HepG2 (cell line): Measurements from ENCODE around the gene WASHC2C. TPM values are rescaled to one million over a fixed set of nuclear protein-coding genes. Genes with fewer than 3 reads are reported as not detected.
A peak's percentile ranks its signal among the peaks of the same experiment; 100 is the strongest.
"Not testable (repeated sequence)": the region's sequence is repeated elsewhere in the genome, so short reads cannot be mapped to it uniquely, and the experiment has no call there.

ENCODE experiments used
- ATAC-seq: fragments of 200-7000 bp; cut with Tn5 transposase; 3 replicates; pipeline ENCODE4 v1.9.1; 2020; ENCODE audit warnings: mild to moderate bottlenecking, moderate library complexity
- BruUV-seq: library from RNA; stranded (reverse); fragments of 400-500 nt; replicated peaks from 2 replicates; lab custom pipeline; 2021; lab: Mats Ljungman, UMichigan
- CTCF ChIA-PET: fragments of 300-600 bp; formaldehyde crosslinking; extraction: SDS; loops from one replicate; lab custom pipeline; 2021; ENCODE audit warnings: low total read pairs, inconsistent platforms, low intra/inter-chr PET ratio; lab: Yijun Ruan, JAX
- POLR2A ChIA-PET: fragments of 350-600 bp; sonication (Branson Sonifier 250); formaldehyde crosslinking; loops from one replicate; lab custom pipeline; 2020; ENCODE audit warnings: antibody characterized with exemption, inconsistent platforms; lab: Yijun Ruan, JAX
- DNase-seq: peaks from one replicate; pipeline ENCODE4 v3.0.0-alpha.2; 2015; ENCODE audit warnings: low spot score
- FAIRE-seq: peaks from 3 replicates; lab custom pipeline; 2011; peaks lifted over from hg19 to GRCh38; lab: Jason Lieb, UNC
- H2AFZ ChIP-seq: one replicate; pipeline ENCODE4 v1.6.1; 2011; ENCODE audit warnings: low read length, inconsistent platforms
- H3K27ac ChIP-seq: fragments of 300-600 bp; 3 replicates; pipeline ENCODE4 v1.8.0; 2011; ENCODE audit warnings: mixed run types, mild to moderate bottlenecking, mixed read lengths, low read length, inconsistent platforms; ENCODE audit not compliant: insufficient read depth; ENCODE audit errors: extremely low read length
- H3K27me3 ChIP-seq, 2 experiments: fragments of 200-600 bp in 1 of 2; 2 replicates in 1 of 2; 3 replicates in 1 of 2; pipeline versions ENCODE4 v1.6.0 to v1.8.0; 2011; ENCODE audit warnings: low read length in 2 of 2, mild to moderate bottlenecking in 2 of 2, moderate library complexity in 2 of 2, inconsistent platforms in 1 of 2; ENCODE audit not compliant: insufficient read depth in 2 of 2, control insufficient read depth in 1 of 2
- H3K36me3 ChIP-seq, 2 experiments: fragments of 200-600 bp in 1 of 2; replicated peaks in 1 of 2; 2 replicates in 1 of 2; 3 replicates in 1 of 2; pipeline versions ENCODE4 v1.5.1 to v1.8.0; 2011; ENCODE audit warnings: low read length in 2 of 2, inconsistent platforms in 1 of 2; ENCODE audit not compliant: insufficient read depth in 2 of 2, control insufficient read depth in 1 of 2
- H3K4me1 ChIP-seq: 2 replicates; pipeline ENCODE4 v1.5.1; 2012; ENCODE audit warnings: low read length, inconsistent platforms; ENCODE audit not compliant: insufficient read depth
- H3K4me2 ChIP-seq: 2 replicates; pipeline ENCODE4 v1.6.0; 2011; ENCODE audit warnings: low read depth, low read length, inconsistent platforms
- H3K4me3 ChIP-seq, 3 experiments: fragments of 200-600 bp in 1 of 3; sonication (generic), shearing (Covaris generic) in 1 of 3; replicated peaks in 1 of 3; 2 replicates each; pipeline ENCODE4 v1.5.1; 2011 to 2016; ENCODE audit warnings: low read length in 3 of 3, inconsistent platforms in 2 of 3, low read depth in 2 of 3, mild to moderate bottlenecking in 2 of 3, control low read depth in 1 of 3, mixed read lengths in 1 of 3; ENCODE audit not compliant: insufficient read depth in 1 of 3
- H3K79me2 ChIP-seq: one replicate; pipeline ENCODE4 v1.6.1; 2011; ENCODE audit warnings: low read length, inconsistent platforms; ENCODE audit not compliant: insufficient read depth
- H3K9ac ChIP-seq: 2 replicates; pipeline ENCODE4 v1.6.0; 2011; ENCODE audit warnings: mild to moderate bottlenecking, low read depth, low read length, inconsistent platforms; ENCODE audit not compliant: insufficient read depth
- H3K9me3 ChIP-seq: 2 replicates; pipeline ENCODE4 v1.5.1; 2012; ENCODE audit warnings: mild to moderate bottlenecking, low read length
- H4K20me1 ChIP-seq: 2 replicates; pipeline ENCODE4 v1.6.0; 2011; ENCODE audit warnings: inconsistent platforms, mild to moderate bottlenecking, low read length, moderate library complexity; ENCODE audit not compliant: insufficient read depth
- ELF3 ChIP-seq: IDR thresholded peaks from 2 replicates; pipeline ENCODE4 v1.6.1; 2016; ENCODE audit warnings: missing genetic modification reagents, missing compliant biosample characterization
- SOX13 ChIP-seq, 3 experiments: fragments of 450-650 bp in 1 of 3; sonication (generic) in 1 of 3; formaldehyde crosslinking in 1 of 3; IDR thresholded peaks in 2 of 3; conservative IDR thresholded peaks in 1 of 3; 2 replicates each; pipeline versions ENCODE4 v1.5.0 to v1.6.1; 2016 to 2020; ENCODE audit warnings: antibody characterized with exemption in 1 of 3, mild to moderate bottlenecking in 1 of 3, missing compliant biosample characterization in 1 of 3, missing genetic modification reagents in 1 of 3, moderate library complexity in 1 of 3
- SOX5 ChIP-seq: IDR thresholded peaks from 2 replicates; pipeline ENCODE4 v1.6.1; 2016; ENCODE audit warnings: borderline replicate concordance
- WGBS: methylation state at CpG from one replicate; pipeline ENCODE4 v1.1.6; 2017; ENCODE audit warnings: low lambda C conversion rate; 5-methylcytosine and 5-hydroxymethylcytosine counted together
- in situ Hi-C: cut with HindIII; loops from 2 replicates; pipeline ENCODE4 v1.10.0; 2017; ENCODE audit warnings: low pct_unique_long_range_greater_than_20kb; ENCODE audit not compliant: extremely low pct_ligation_motif_present
- intact Hi-C: fragments of 100-400 bp; cut with micrococcal nuclease; formaldehyde crosslinking; loops from one replicate; pipeline ENCODE4 v1.10.0; 2022; ENCODE audit not compliant: unreplicated experiment
- polyA plus RNA-seq, 8 experiments: library from polyadenylated mRNA; depleted of rRNA in 3 of 8; stranded (reverse) in 7 of 8; unstranded in 1 of 8; fragments of >200 nt; fragmentation: Illumina TruSeq in 4 of 8; extraction: Trizol in 4 of 8; gene quantifications; 2 replicates each; pipeline versions ENCODE4 v1.2.1 to v1.2.3, GENCODE V29; 2011 to 2016; ENCODE audit warnings: low read depth in 4 of 8, missing spikeins in 1 of 8, mixed read lengths in 1 of 8; ENCODE audit not compliant: insufficient read depth in 1 of 8
- total RNA-seq, 5 experiments: library from RNA; depleted of rRNA; stranded (reverse); fragments of >200 nt; fragmentation: Illumina TruSeq; extraction: Trizol; gene quantifications; 2 replicates each; pipeline ENCODE4 v1.2.3, GENCODE V29; 2016; ENCODE audit warnings: low read depth in 1 of 5
- TF ChIP-seq, protein P1 (sequence below): IDR thresholded peaks from 2 replicates; pipeline ENCODE4 v1.4.0; 2020; ENCODE audit warnings: mild to moderate bottlenecking, missing genetic modification reagents

WASHC2C gene
- total and polyA plus RNA-seq, 2 of the 13 experiments (the other 11 are each of a cell fraction or from before 2014, with no cell fraction given), result 17.8 to 20.8 TPM

DNA sequence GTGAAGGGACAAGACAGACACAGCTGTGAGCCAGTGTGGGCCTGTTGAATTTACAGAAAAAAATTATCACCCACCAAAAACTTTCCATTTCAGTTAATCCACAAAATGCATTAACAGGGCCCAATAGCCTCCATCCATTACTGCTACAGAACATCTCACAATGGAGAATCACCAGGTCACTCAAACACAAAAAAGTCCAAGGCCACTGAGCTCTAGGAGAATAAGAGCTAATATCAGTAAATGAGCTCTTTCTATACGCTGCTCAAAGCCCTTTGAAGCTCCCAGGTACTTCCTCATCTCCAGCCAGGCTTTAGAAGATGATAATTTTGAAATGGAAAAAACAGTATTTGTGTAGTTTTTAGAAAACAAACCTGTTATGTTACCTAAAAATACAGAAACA, 9.4 kb upstream of the WASHC2C start:
- H2AFZ ChIP-seq; H4K20me1 ChIP-seq; FAIRE-seq; H3K4me3 ChIP-seq; intact Hi-C loops; H3K9me3 ChIP-seq; BruUV-seq; H3K27ac ChIP-seq; H3K79me2 ChIP-seq; H3K9ac ChIP-seq; H3K27me3 ChIP-seq; CTCF ChIA-PET; in situ Hi-C loops; DNase-seq; H3K36me3 ChIP-seq; TF ChIP-seq SOX13 (IDR thresholded peaks at IDR 0.05): not testable (repeated sequence)
- TF ChIP-seq SOX13 (CRISPR knock-in tag; conservative IDR thresholded peaks at IDR 0.05 in 1 of 2, IDR thresholded peaks at IDR 0.05 in 1 of 2) (peak in 1 of 2 experiments; percentile 77; a peak in 2 of 4 replicates), ELF3 (0 out of 2 replicates have a peak, but pooled peaks have one; percentile 28), SOX5 (peak; percentile 53; the same call in 1 of the 2 replicates)
- TF ChIP-seq, protein P1, sequence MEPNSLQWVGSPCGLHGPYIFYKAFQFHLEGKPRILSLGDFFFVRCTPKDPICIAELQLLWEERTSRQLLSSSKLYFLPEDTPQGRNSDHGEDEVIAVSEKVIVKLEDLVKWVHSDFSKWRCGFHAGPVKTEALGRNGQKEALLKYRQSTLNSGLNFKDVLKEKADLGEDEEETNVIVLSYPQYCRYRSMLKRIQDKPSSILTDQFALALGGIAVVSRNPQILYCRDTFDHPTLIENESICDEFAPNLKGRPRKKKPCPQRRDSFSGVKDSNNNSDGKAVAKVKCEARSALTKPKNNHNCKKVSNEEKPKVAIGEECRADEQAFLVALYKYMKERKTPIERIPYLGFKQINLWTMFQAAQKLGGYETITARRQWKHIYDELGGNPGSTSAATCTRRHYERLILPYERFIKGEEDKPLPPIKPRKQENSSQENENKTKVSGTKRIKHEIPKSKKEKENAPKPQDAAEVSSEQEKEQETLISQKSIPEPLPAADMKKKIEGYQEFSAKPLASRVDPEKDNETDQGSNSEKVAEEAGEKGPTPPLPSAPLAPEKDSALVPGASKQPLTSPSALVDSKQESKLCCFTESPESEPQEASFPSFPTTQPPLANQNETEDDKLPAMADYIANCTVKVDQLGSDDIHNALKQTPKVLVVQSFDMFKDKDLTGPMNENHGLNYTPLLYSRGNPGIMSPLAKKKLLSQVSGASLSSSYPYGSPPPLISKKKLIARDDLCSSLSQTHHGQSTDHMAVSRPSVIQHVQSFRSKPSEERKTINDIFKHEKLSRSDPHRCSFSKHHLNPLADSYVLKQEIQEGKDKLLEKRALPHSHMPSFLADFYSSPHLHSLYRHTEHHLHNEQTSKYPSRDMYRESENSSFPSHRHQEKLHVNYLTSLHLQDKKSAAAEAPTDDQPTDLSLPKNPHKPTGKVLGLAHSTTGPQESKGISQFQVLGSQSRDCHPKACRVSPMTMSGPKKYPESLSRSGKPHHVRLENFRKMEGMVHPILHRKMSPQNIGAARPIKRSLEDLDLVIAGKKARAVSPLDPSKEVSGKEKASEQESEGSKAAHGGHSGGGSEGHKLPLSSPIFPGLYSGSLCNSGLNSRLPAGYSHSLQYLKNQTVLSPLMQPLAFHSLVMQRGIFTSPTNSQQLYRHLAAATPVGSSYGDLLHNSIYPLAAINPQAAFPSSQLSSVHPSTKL, result peak; percentile 43
- WGBS, result 10% methylated on average over 1 of the region's 1 CpG
- Histone ChIP-seq H3K4me1 (peaks cover 32% of the 10 kb centered on the region), H3K4me2 (peak overlapping the region; percentile 18; the same call in 1 of the 2 replicates)
- peak; percentile 58 for ATAC-seq
- POLR2A ChIA-PET, result interaction anchor here (1.5 kb wide), 1 partner anchor 45 kb away, joined by 3 read pairs; the partner anchor contains the start of gene ZFAND4

DNA sequence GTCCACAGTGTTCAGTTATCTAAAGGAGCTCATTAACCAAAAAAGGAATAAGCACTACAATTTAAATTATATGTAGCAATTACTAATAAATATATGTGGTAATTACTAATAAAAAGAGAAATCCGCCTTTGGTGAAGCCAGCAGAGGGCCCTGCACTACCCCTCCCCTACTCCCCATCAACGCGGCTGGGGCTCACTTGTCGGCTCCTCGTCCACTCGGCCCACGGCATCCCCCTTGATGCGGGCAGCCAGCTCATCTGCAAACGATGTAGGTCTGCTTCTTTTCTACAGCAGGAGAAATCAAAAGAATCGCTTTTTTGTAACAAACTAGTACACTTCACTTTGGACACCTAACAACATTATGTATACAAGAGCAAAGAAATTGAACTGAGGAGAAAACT, 5.6 kb upstream of the WASHC2C start:
- in situ Hi-C loops, H3K9me3 ChIP-seq, H4K20me1 ChIP-seq, BruUV-seq, H3K36me3 ChIP-seq, POLR2A ChIA-PET, CTCF ChIA-PET, H3K27ac ChIP-seq, intact Hi-C loops, H3K4me3 ChIP-seq, H3K4me2 ChIP-seq, DNase-seq, H3K9ac ChIP-seq, H2AFZ ChIP-seq, ATAC-seq, H3K27me3 ChIP-seq, FAIRE-seq, H3K79me2 ChIP-seq: not testable (repeated sequence)
- 29% methylated on average over 10 of the region's 10 CpGs for whole genome bisulfite sequencing
- H3K4me1 ChIP-seq, result peaks cover 25% of the 10 kb centered on the region

DNA sequence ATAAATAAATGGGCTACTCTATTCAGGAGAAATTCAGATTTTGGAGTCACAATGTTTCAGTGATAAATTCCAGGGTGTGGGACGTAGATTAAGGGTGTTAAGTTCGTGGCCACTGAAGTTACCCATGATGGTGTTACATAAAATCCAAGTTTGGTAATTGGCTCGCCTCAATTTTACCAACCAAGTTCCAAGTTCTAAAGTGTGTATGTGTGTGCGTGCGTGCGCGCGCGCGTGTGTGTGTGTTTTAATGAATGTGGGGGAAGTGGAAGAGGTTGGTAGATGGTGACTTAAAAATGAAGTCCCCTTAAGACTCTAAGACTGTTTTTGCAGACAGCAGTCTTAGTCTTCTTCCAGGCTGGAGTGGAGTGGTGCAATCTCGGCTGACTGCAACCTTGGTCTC, 3.2 kb upstream of the WASHC2C start:
- DNase-seq, CTCF ChIA-PET, H3K4me1 ChIP-seq, H2AFZ ChIP-seq, intact Hi-C loops, H3K9ac ChIP-seq, FAIRE-seq, BruUV-seq, ATAC-seq, H3K9me3 ChIP-seq, H3K4me3 ChIP-seq, in situ Hi-C loops, H3K4me2 ChIP-seq, POLR2A ChIA-PET, H4K20me1 ChIP-seq, H3K27me3 ChIP-seq, H3K27ac ChIP-seq, H3K36me3 ChIP-seq, H3K79me2 ChIP-seq: not testable (repeated sequence)
- 85% methylated on average over 11 of the region's 11 CpGs for WGBS
